Spinal cord (tissue), 10 donors: ENCODE results near the gene CLPSL1. TPM values are rescaled to one million over a fixed set of nuclear protein-coding genes. Genes with fewer than 3 reads are reported as not detected.
"Not testable (repeated sequence)": the region's sequence is repeated elsewhere in the genome, so short reads cannot be mapped to it uniquely, and the experiment has no call there.

Source experiments
- DNase-seq, 6 donors: peaks; one replicate each; pipeline versions ENCODE4 v3.0.0 to v3.0.0-alpha.2; 2013 to 2015; ENCODE audit warnings: low spot score in 6 of 6, low read depth in 4 of 6
- H3K27ac ChIP-seq: one replicate; pipeline ENCODE4 v1.5.1; 2013; ENCODE audit warnings: low read depth, low read length, control low read depth
- H3K27me3 ChIP-seq: one replicate; pipeline ENCODE4 v1.6.1; 2013; ENCODE audit warnings: low read length; ENCODE audit not compliant: control insufficient read depth, insufficient read depth
- H3K36me3 ChIP-seq: one replicate; pipeline ENCODE4 v1.6.1; 2013; ENCODE audit warnings: low read length; ENCODE audit not compliant: control insufficient read depth, insufficient read depth
- H3K4me1 ChIP-seq: one replicate; pipeline ENCODE4 v1.6.1; 2013; ENCODE audit warnings: low read length; ENCODE audit not compliant: control insufficient read depth, insufficient read depth
- H3K4me3 ChIP-seq: one replicate; pipeline ENCODE4 v1.5.1; 2013; ENCODE audit warnings: low read depth, low read length, control low read depth
- H3K9me3 ChIP-seq: one replicate; pipeline ENCODE4 v1.6.1; 2013; ENCODE audit warnings: low read length; ENCODE audit not compliant: control insufficient read depth, insufficient read depth
- WGBS: methylation state at CpG from one replicate; pipeline ENCODE4 v1.1.5; 2013; ENCODE audit warnings: missing lambda C conversion rate; ENCODE audit not compliant: insufficient coverage; 5-methylcytosine and 5-hydroxymethylcytosine counted together
- long read RNA-seq, 4 donors: transcript quantifications; one replicate each; lab custom pipeline, GENCODE V29; 2026
- polyA plus RNA-seq, 2 donors: library from polyadenylated mRNA; unstranded; fragments of 120-200 nt; gene quantifications; one replicate each; pipeline ENCODE4 v1.2.1, GENCODE V29; 2013; ENCODE audit not compliant: insufficient read length in 2 of 2
- total RNA-seq, 2 donors: library from RNA; depleted of rRNA in 1 of 2; stranded (reverse); fragments of 120-200 nt in 1 of 2; fragments of >200 nt in 1 of 2; gene quantifications; one replicate each; pipeline versions ENCODE4 v1.2.3 to v1.2.4, GENCODE V29; 2013 to 2014
- donor health status: healthy.

Gene CLPSL1
- total RNA-seq: not detected
- not detected for polyA plus RNA-seq
- long read RNA-seq, donor 1: 0 reads
- long read RNA-seq, donor 2: 0 reads
- long read RNA-seq, donor 3: 0 reads
- long read RNA-seq, donor 4: 0 reads

- no peaks in the 10 kb centered on the region for H3K9me3 ChIP-seq
- peaks cover 12% of the 10 kb centered on the region for H3K27me3 ChIP-seq
- no peak for DNase-seq
- WGBS: 83% methylated on average over 6 of the region's 7 CpGs
- no peak within 1 kb of the TSS for H3K27ac ChIP-seq
- H3K36me3 ChIP-seq: no peaks in the 10 kb centered on the region
- no peak within 1 kb of the TSS for H3K4me3 ChIP-seq
- H3K4me1 ChIP-seq: peaks cover 4% of the 10 kb centered on the region
These were observed at the start of gene CLPSL1 for GRCh38 chr6:35780719-35781118. Gene CLPSL1, plus strand, starts transcription at chr6:35781019. Its CDS starts 92 bp downstream, at chr6:35781111.

- Histone ChIP-seq H3K36me3 (no peaks in the 10 kb centered on the region), H3K27ac (peak overlapping the region; percentile 95), H3K4me1 (peaks cover 42% of the 10 kb centered on the region), H3K9me3 (no peaks in the 10 kb centered on the region), H3K4me3 (peak overlapping the region; percentile 84), H3K27me3 (no peaks in the 10 kb centered on the region)
- 3% methylated on average over 4 of the region's 23 CpGs for WGBS
- peak in 5 of 6 donors; percentile 77 to 97 (median 90) for DNase-seq
These were observed 49.4 kb upstream of the CLPSL1 start for GRCh38 chr6:35731414-35731735.

GRCh38 chr6:35731736-35732532 is 48.9 kb upstream of the CLPSL1 start:
- WGBS: under 1% methylated on average over 49 of the region's 61 CpGs
- Histone ChIP-seq H3K27me3 (no peaks in the 10 kb centered on the region), H3K4me1 (peaks cover 42% of the 10 kb centered on the region), H3K9me3 (no peaks in the 10 kb centered on the region), H3K36me3 (no peaks in the 10 kb centered on the region), H3K4me3 (peak overlapping the region; percentile 84), H3K27ac (peak overlapping the region; percentile 95)
- peak in 5 of 6 donors; percentile 59 to 94 (median 73) for DNase-seq

- Histone ChIP-seq H3K4me1 (peaks cover 33% of the 10 kb centered on the region), H3K9me3 (no peaks in the 10 kb centered on the region), H3K36me3 (no peaks in the 10 kb centered on the region), H3K27ac (no peak overlapping the region), H3K4me3 (no peak overlapping the region), H3K27me3 (no peaks in the 10 kb centered on the region)
- DNase-seq: no peak
- WGBS: 100% methylated on average over 3 of the region's 8 CpGs
These were observed 47.2 kb upstream of the CLPSL1 start for GRCh38 chr6:35733633-35734032.

- H3K27ac ChIP-seq: not testable (repeated sequence)
- H3K4me1 ChIP-seq: peaks cover 28% of the 10 kb centered on the region
These were observed 46.5 kb upstream of the CLPSL1 start for GRCh38 chr6:35734319-35734718.

GRCh38 chr6:35735452-35735851 is 45.4 kb upstream of the CLPSL1 start:
- H3K27me3 ChIP-seq: no peaks in the 10 kb centered on the region
- H3K4me3 ChIP-seq: no peak overlapping the region
- H3K4me1 ChIP-seq: peaks cover 28% of the 10 kb centered on the region
- no peaks in the 10 kb centered on the region for H3K9me3 ChIP-seq
- H3K27ac ChIP-seq: no peak overlapping the region
- WGBS: 92% methylated on average over 3 of the region's 3 CpGs
- H3K36me3 ChIP-seq: no peaks in the 10 kb centered on the region
- DNase-seq: no peak

More at GRCh38 chr6:35734319-35734718, 46.5 kb upstream of the CLPSL1 start:
- H3K36me3 ChIP-seq, H3K4me3 ChIP-seq, H3K27me3 ChIP-seq, DNase-seq, H3K9me3 ChIP-seq: not testable (repeated sequence)
- 91% methylated on average over 10 of the region's 12 CpGs for WGBS

- H3K4me3 ChIP-seq: no peak overlapping the region
- no peaks in the 10 kb centered on the region for H3K27me3 ChIP-seq
- H3K36me3 ChIP-seq: no peaks in the 10 kb centered on the region
- H3K4me1 ChIP-seq: peaks cover 26% of the 10 kb centered on the region
- H3K27ac ChIP-seq: no peak overlapping the region
- H3K9me3 ChIP-seq: no peaks in the 10 kb centered on the region
- WGBS: 83% methylated on average over 1 of the region's 8 CpGs
- DNase-seq: peak in 3 of 6 donors; percentile 54 to 91 (median 88)
These were observed 44.4 kb upstream of the CLPSL1 start for GRCh38 chr6:35736253-35736894.

- no peaks in the 10 kb centered on the region for H3K27me3 ChIP-seq
- H3K36me3 ChIP-seq: no peaks in the 10 kb centered on the region
- H3K9me3 ChIP-seq: no peaks in the 10 kb centered on the region
- no peak within 1 kb of the TSS for H3K4me3 ChIP-seq
- peaks cover 22% of the 10 kb centered on the region for H3K4me1 ChIP-seq
- no peak within 1 kb of the TSS for H3K27ac ChIP-seq
- WGBS: 92% methylated on average over 10 of the region's 10 CpGs
- DNase-seq: no peak
These were observed 43.8 kb upstream of the CLPSL1 start, which contains the start of gene ARMC12 for GRCh38 chr6:35736982-35737412. Gene ARMC12, plus strand, starts transcription at chr6:35737032. Its CDS starts 77 bp downstream, at chr6:35737109.

- H3K4me3 ChIP-seq: no peak overlapping the region
- H3K9me3 ChIP-seq: no peaks in the 10 kb centered on the region
- no peaks in the 10 kb centered on the region for H3K27me3 ChIP-seq
- peaks cover 15% of the 10 kb centered on the region for H3K4me1 ChIP-seq
- peak in 3 of 6 donors; percentile 48 to 95 (median 90) for DNase-seq
- 86% methylated on average over 11 of the region's 16 CpGs for WGBS
- no peaks in the 10 kb centered on the region for H3K36me3 ChIP-seq
- H3K27ac ChIP-seq: no peak overlapping the region
These were observed 43.2 kb upstream of the CLPSL1 start for GRCh38 chr6:35737413-35738211.
